ENCODE measurements around the gene DNAJC5. TPM values are rescaled to one million over a fixed set of nuclear protein-coding genes. Genes with fewer than 3 reads are reported as not detected.

DNAJC5 gene
- total and polyA plus RNA-seq, 2 experiments from 2014 or later = 9.4 to 37.7 TPM

GRCh38 chr20:63932606-63933160, 37.8 kb downstream of the DNAJC5 start:
- Histone ChIP-seq H3K27me3 (no peaks in the 10 kb centered on the region), H3K27ac (no peak overlapping the region), H3K4me3 (no peak overlapping the region), H3K4me1 (ENCODE audit: low read depth) (no peaks in the 10 kb centered on the region), H3K9me3 (ENCODE audit: low read depth) (no peaks in the 10 kb centered on the region), H3K36me3 (peaks cover 27% of the 10 kb centered on the region)
- TF ChIP-seq CTCF (IDR thresholded peaks at IDR 0.05; ENCODE audit: low read depth, low read length) = no peak
- DNase-seq (ENCODE audit: low read depth in 1 of 2, low spot score in 1 of 2) = no peak

- no peak for TF ChIP-seq CTCF (IDR thresholded peaks at IDR 0.05; ENCODE audit: low read depth, low read length)
- H3K36me3 ChIP-seq = peaks cover 27% of the 10 kb centered on the region
- no peaks in the 10 kb centered on the region for H3K9me3 ChIP-seq (ENCODE audit: low read depth)
Measured at GRCh38 chr20:63933646-63934045, 38.7 kb downstream of the DNAJC5 start.

GRCh38 chr20:63934271-63935068, 39.5 kb downstream of the DNAJC5 start:
- Histone ChIP-seq H3K9me3 (ENCODE audit: low read depth) (no peaks in the 10 kb centered on the region), H3K4me3 (no peak overlapping the region), H3K36me3 (peaks cover 24% of the 10 kb centered on the region), H3K27ac (no peak overlapping the region), H3K27me3 (no peaks in the 10 kb centered on the region), H3K4me1 (ENCODE audit: low read depth) (no peaks in the 10 kb centered on the region)
- peak in 1 of 2 donors; percentile 49 for DNase-seq (ENCODE audit: low read depth in 1 of 2, low spot score in 1 of 2)
- peak; percentile 31 for TF ChIP-seq CTCF (IDR thresholded peaks at IDR 0.05; ENCODE audit: low read depth, low read length)

More at GRCh38 chr20:63933646-63934045, 38.7 kb downstream of the DNAJC5 start:
- no peak overlapping the region for H3K27ac ChIP-seq
- H3K4me3 ChIP-seq = no peak overlapping the region
- H3K27me3 ChIP-seq = no peaks in the 10 kb centered on the region
- DNase-seq (ENCODE audit: low read depth in 1 of 2, low spot score in 1 of 2) = no peak
- no peaks in the 10 kb centered on the region for H3K4me1 ChIP-seq (ENCODE audit: low read depth)

- DNase-seq (ENCODE audit: low read depth in 1 of 2, low spot score in 1 of 2) = no peak
- Histone ChIP-seq H3K27me3 (no peaks in the 10 kb centered on the region), H3K9me3 (ENCODE audit: low read depth) (no peaks in the 10 kb centered on the region), H3K4me1 (ENCODE audit: low read depth) (no peaks in the 10 kb centered on the region), H3K4me3 (no peak overlapping the region), H3K27ac (no peak overlapping the region), H3K36me3 (peaks cover 22% of the 10 kb centered on the region)
- no peak for TF ChIP-seq CTCF (IDR thresholded peaks at IDR 0.05; ENCODE audit: low read depth, low read length)
Measured at GRCh38 chr20:63935447-63935846, 40.5 kb downstream of the DNAJC5 start.

- DNase-seq (ENCODE audit: low read depth in 1 of 2, low spot score in 1 of 2) = no peak
- no peaks in the 10 kb centered on the region for H3K4me1 ChIP-seq (ENCODE audit: low read depth)
- H3K27ac ChIP-seq = no peak overlapping the region
- no peaks in the 10 kb centered on the region for H3K9me3 ChIP-seq (ENCODE audit: low read depth)
- no peaks in the 10 kb centered on the region for H3K27me3 ChIP-seq
- H3K4me3 ChIP-seq = no peak overlapping the region
- H3K36me3 ChIP-seq = peaks cover 12% of the 10 kb centered on the region
- no peak for TF ChIP-seq CTCF (IDR thresholded peaks at IDR 0.05; ENCODE audit: low read depth, low read length)
Measured at GRCh38 chr20:63937596-63937995, 42.7 kb downstream of the DNAJC5 start.

All from cardiac muscle cell (in vitro differentiated cells and primary cell).